ENCODE results near the gene CXCR4. TPM values are rescaled to one million over a fixed set of nuclear protein-coding genes. Genes with fewer than 3 reads are reported as not detected.

Gene CXCR4
- total and polyA plus RNA-seq, 2 donors (not counting 1 experiment from before 2014, with no cell fraction given): 1,832 to 2,119 TPM

DNA sequence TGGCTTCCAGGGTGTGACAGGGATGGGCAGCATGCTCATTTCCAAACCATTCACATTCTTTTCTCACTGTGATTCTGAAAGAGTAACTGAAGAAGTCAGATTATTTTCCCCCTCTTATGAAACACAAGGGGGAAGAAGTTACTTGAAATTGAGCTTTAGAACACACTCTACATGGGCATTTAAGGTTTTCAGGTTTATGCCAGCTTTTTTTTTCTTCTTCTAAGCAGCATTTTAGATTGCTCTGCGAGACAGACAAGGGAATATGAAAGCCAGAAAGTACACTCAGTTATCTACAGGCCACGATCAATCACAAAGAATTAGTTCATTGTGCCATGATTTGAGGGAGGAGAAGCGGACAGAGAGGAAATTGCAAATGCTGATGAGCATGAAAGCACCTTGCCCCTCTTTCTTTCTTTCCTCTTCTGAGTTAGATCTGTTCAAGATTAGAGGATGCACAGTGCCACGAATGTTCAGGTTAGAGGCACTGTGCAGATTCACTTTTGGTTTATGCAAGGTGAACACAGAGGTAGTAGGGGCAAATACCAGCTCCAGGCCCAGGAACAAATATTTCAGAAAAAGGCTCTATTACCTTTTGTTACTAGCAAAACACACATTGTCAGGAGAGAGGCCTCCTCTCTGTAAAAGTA, 49.2 kb downstream of the CXCR4 start:
- H3K4me1 ChIP-seq (ENCODE audit: control insufficient read depth in 2 of 2, insufficient read depth in 2 of 2, low read length in 2 of 2): peaks cover 15% of the 10 kb centered on the region in 2 donors
- no peak overlapping the region for H3K4me3 ChIP-seq (ENCODE audit: control extremely low read depth in 1 of 5, extremely low read depth in 1 of 5, insufficient read depth in 1 of 5, low read depth in 2 of 5, low read length in 4 of 5)
- no peak overlapping the region for H3K27ac ChIP-seq (ENCODE audit: low read length in 2 of 2)
- no peaks in the 10 kb centered on the region for H3K27me3 ChIP-seq (replicated peaks in 1 of 4; ENCODE audit: control extremely low read depth in 1 of 4, control insufficient read depth in 3 of 4, insufficient read depth in 4 of 4, low read length in 3 of 4)
- POLR2A ChIA-PET: no interaction called here
- peaks cover 3 to 9% (median 6%) of the 10 kb centered on the region in 3 donors for H3K9me3 ChIP-seq (ENCODE audit: control extremely low read depth in 1 of 3, control insufficient read depth in 2 of 3, insufficient read depth in 1 of 3, low read length in 2 of 3)
- TF ChIP-seq EZH2 (IDR thresholded peaks at IDR 0.05; ENCODE audit: borderline replicate concordance, insufficient read depth, low read depth, low read length, poor library complexity, severe bottlenecking): no peak
- TF ChIP-seq, protein P1, sequence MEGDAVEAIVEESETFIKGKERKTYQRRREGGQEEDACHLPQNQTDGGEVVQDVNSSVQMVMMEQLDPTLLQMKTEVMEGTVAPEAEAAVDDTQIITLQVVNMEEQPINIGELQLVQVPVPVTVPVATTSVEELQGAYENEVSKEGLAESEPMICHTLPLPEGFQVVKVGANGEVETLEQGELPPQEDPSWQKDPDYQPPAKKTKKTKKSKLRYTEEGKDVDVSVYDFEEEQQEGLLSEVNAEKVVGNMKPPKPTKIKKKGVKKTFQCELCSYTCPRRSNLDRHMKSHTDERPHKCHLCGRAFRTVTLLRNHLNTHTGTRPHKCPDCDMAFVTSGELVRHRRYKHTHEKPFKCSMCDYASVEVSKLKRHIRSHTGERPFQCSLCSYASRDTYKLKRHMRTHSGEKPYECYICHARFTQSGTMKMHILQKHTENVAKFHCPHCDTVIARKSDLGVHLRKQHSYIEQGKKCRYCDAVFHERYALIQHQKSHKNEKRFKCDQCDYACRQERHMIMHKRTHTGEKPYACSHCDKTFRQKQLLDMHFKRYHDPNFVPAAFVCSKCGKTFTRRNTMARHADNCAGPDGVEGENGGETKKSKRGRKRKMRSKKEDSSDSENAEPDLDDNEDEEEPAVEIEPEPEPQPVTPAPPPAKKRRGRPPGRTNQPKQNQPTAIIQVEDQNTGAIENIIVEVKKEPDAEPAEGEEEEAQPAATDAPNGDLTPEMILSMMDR (IDR thresholded peaks at IDR 0.05): no peak
- no peaks in the 10 kb centered on the region for H3K36me3 ChIP-seq (replicated peaks in 1 of 2; ENCODE audit: control extremely low read depth in 1 of 2, control insufficient read depth in 1 of 2, extremely low read depth in 1 of 2, insufficient read depth in 2 of 2, low read length in 1 of 2)
- Mint-ChIP-seq H3K27ac (no peak overlapping the region), H3K4me1 (peaks cover 32% of the 10 kb centered on the region), H3K9me3 (ENCODE audit: insufficient read depth) (no peaks in the 10 kb centered on the region), H3K4me3 (no peak overlapping the region), H3K27me3 (no peaks in the 10 kb centered on the region)
- H3K9ac ChIP-seq (ENCODE audit: low read length): no peak overlapping the region
- H4K20me1 ChIP-seq (ENCODE audit: control insufficient read depth, insufficient read depth, low read length, poor library complexity, severe bottlenecking): no peaks in the 10 kb centered on the region
- intact Hi-C loops (cut with micrococcal nuclease): no loop called here
- no peak for ATAC-seq (ENCODE audit: low read depth)
- no peak overlapping the region for H3K4me2 ChIP-seq (replicated peaks; ENCODE audit: low read depth, low read length, poor library complexity, severe bottlenecking)
- CTCF ChIA-PET: no interaction called here
- WGBS (ENCODE audit: insufficient coverage): 69% methylated on average over 2 of the region's 4 CpGs
- H2AFZ ChIP-seq (ENCODE audit: insufficient read depth, low read depth, low read length, poor library complexity, severe bottlenecking): peak overlapping the region; percentile 19
- DNase-seq: no peak
- H3K79me2 ChIP-seq (ENCODE audit: control insufficient read depth, insufficient read depth, low read length): no peaks in the 10 kb centered on the region

DNA sequence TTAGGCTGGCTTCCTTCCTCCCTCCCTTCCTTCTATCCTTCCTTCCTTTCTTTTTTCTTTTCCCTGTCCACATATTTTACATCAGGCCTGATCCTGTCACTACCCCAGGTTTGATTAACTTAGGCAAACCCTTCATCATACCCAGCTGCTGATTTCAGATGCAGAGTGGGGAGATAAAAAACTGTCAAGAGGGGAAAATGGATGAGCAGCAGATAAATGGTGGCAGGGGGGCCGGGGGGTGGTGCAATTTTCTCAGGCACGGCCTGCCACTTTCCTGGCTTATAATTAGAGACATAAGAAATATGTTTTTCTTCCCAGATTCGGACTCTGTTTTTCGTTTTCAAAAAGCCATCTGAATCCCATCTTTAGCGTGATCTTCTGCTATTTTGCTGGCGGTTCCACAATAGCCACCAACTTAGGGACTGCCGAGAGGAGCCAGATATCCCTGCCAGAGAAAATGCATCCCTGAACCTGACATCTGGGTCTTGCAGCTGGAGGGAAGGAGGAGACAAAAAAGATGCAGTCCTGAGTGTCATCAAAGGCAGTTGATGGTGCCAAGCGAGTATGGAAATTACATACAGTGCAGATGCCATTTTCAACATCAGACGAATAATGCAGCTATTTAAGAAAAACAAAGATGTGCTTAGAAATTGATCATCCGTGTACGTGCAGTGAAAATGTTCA, 49.9 kb downstream of the CXCR4 start:
- Histone ChIP-seq H3K9ac (ENCODE audit: low read length) (no peak overlapping the region), H3K9me3 (ENCODE audit: control extremely low read depth in 1 of 3, control insufficient read depth in 2 of 3, insufficient read depth in 1 of 3, low read length in 2 of 3) (peaks cover 3 to 7% (median 6%) of the 10 kb centered on the region in 3 donors), H3K79me2 (ENCODE audit: control insufficient read depth, insufficient read depth, low read length) (no peaks in the 10 kb centered on the region), H3K27me3 (replicated peaks in 1 of 4; ENCODE audit: control extremely low read depth in 1 of 4, control insufficient read depth in 3 of 4, insufficient read depth in 4 of 4, low read length in 3 of 4) (no peaks in the 10 kb centered on the region), H2AFZ (ENCODE audit: insufficient read depth, low read depth, low read length, poor library complexity, severe bottlenecking) (no peak overlapping the region), H3K36me3 (replicated peaks in 1 of 2; ENCODE audit: control extremely low read depth in 1 of 2, control insufficient read depth in 1 of 2, extremely low read depth in 1 of 2, insufficient read depth in 2 of 2, low read length in 1 of 2) (no peaks in the 10 kb centered on the region), H4K20me1 (ENCODE audit: control insufficient read depth, insufficient read depth, low read length, poor library complexity, severe bottlenecking) (no peaks in the 10 kb centered on the region), H3K4me3 (ENCODE audit: control extremely low read depth in 1 of 5, extremely low read depth in 1 of 5, insufficient read depth in 1 of 5, low read depth in 2 of 5, low read length in 4 of 5) (no peak overlapping the region), H3K27ac (ENCODE audit: low read length in 2 of 2) (no peak overlapping the region), H3K4me1 (ENCODE audit: control insufficient read depth in 2 of 2, insufficient read depth in 2 of 2, low read length in 2 of 2) (peaks cover 12 to 13% of the 10 kb centered on the region in 2 donors), H3K4me2 (replicated peaks; ENCODE audit: low read depth, low read length, poor library complexity, severe bottlenecking) (no peak overlapping the region)
- ChIA-PET POLR2A (interaction anchor here (0.6 kb wide), 1 partner anchor 21 kb away, joined by 7 read pairs; no protein-coding TSS in a partner anchor), CTCF (no interaction called here)
- no peaks in the 10 kb centered on the region for H3K9me3 Mint-ChIP-seq (ENCODE audit: insufficient read depth)
- WGBS (ENCODE audit: insufficient coverage): 99% methylated on average over 7 of the region's 11 CpGs
- no peak overlapping the region for H3K27ac Mint-ChIP-seq
- H3K4me3 Mint-ChIP-seq: no peak overlapping the region
- peaks cover 29% of the 10 kb centered on the region for H3K4me1 Mint-ChIP-seq
- H3K27me3 Mint-ChIP-seq: no peaks in the 10 kb centered on the region
- DNase-seq: no peak
- ATAC-seq (ENCODE audit: low read depth): no peak
- intact Hi-C loops (cut with micrococcal nuclease): no loop called here
- no peak for TF ChIP-seq EZH2 (IDR thresholded peaks at IDR 0.05; ENCODE audit: borderline replicate concordance, insufficient read depth, low read depth, low read length, poor library complexity, severe bottlenecking)
- TF ChIP-seq, protein P1 (IDR thresholded peaks at IDR 0.05): no peak
